PC-3 (cell line): ENCODE measurements around the gene KLHL25. TPM values are rescaled to one million over a fixed set of nuclear protein-coding genes. Genes with fewer than 3 reads are reported as not detected.

Experiments used
- ATAC-seq: fragments of 200-7000 bp; cut with Tn5 transposase; 2 replicates; pipeline ENCODE4 v1.9.1; 2020; ENCODE audit warnings: mild to moderate bottlenecking, moderate library complexity
- BruUV-seq: library from RNA; stranded (reverse); fragments of 400-500 nt; replicated peaks from 2 replicates; lab custom pipeline; 2021; lab: Mats Ljungman, UMichigan
- CTCF ChIA-PET: fragments of 300-600 bp; sonication (Branson Sonifier 250); formaldehyde crosslinking; loops from one replicate; lab custom pipeline; 2022; ENCODE audit warnings: antibody characterized with exemption; lab: Charles Lee
- POLR2A ChIA-PET: fragments of 300-600 bp; sonication (Branson Sonifier 250); formaldehyde crosslinking; loops from one replicate; lab custom pipeline; 2022; ENCODE audit warnings: antibody characterized with exemption; ENCODE audit not compliant: unreplicated experiment; lab: Charles Lee
- DNase-seq: peaks from one replicate; pipeline ENCODE4 v3.0.0-alpha.2; 2015
- H2AFZ ChIP-seq: fragments of 300-600 bp; sonication (generic); 2 replicates; pipeline ENCODE4 v1.6.0; 2016; ENCODE audit warnings: antibody characterized with exemption, low read length
- H3F3A ChIP-seq: fragments of 300-600 bp; sonication (generic); one replicate; pipeline ENCODE4 v1.6.0; 2017; ENCODE audit warnings: antibody characterized with exemption, low read length, control low read depth, mild to moderate bottlenecking; ENCODE audit not compliant: unreplicated experiment
- H3K27ac ChIP-seq: fragments of 300-600 bp; sonication (generic); 2 replicates; pipeline ENCODE4 v1.5.1; 2016; ENCODE audit warnings: mild to moderate bottlenecking, low read length
- H3K27me3 ChIP-seq: fragments of 300-600 bp; sonication (generic); 2 replicates; pipeline ENCODE4 v1.6.1; 2016; ENCODE audit warnings: low read length, mixed read lengths
- H3K36me3 ChIP-seq: fragments of 300-600 bp; sonication (generic); 2 replicates; pipeline ENCODE4 v1.6.1; 2016; ENCODE audit warnings: low read depth, mixed run types, low read length, mixed read lengths
- H3K4me1 ChIP-seq: fragments of 300-600 bp; sonication (generic); 2 replicates; pipeline ENCODE4 v1.5.1; 2016; ENCODE audit warnings: low read length; ENCODE audit not compliant: insufficient read depth
- H3K4me2 ChIP-seq: fragments of 300-600 bp; sonication (generic); 2 replicates; pipeline ENCODE4 v1.6.0; 2016; ENCODE audit warnings: low read length
- H3K4me3 ChIP-seq: fragments of 300-600 bp; sonication (generic); 2 replicates; pipeline ENCODE4 v1.5.1; 2016; ENCODE audit warnings: mild to moderate bottlenecking, low read length, mixed read lengths
- H3K79me2 ChIP-seq: fragments of 300-600 bp; sonication (generic); 2 replicates; pipeline ENCODE4 v1.6.1; 2017; ENCODE audit warnings: low read length, mixed read lengths
- H3K9ac ChIP-seq: fragments of 300-600 bp; sonication (generic); 2 replicates; pipeline ENCODE4 v1.6.0; 2016; ENCODE audit warnings: mild to moderate bottlenecking, low read length
- H3K9me2 ChIP-seq: fragments of 300-600 bp; sonication (generic); replicated peaks from 2 replicates; pipeline ENCODE4 v1.6.1; 2016; ENCODE audit warnings: mixed run types, low read length, mixed read lengths
- H3K9me3 ChIP-seq: fragments of 300-600 bp; sonication (generic); 2 replicates; pipeline ENCODE4 v1.6.1; 2016; ENCODE audit warnings: low read length, mixed read lengths
- H4K20me1 ChIP-seq: fragments of 300-600 bp; sonication (generic); 2 replicates; pipeline ENCODE4 v1.6.1; 2016; ENCODE audit warnings: low read length, mixed read lengths
- EZH2 ChIP-seq: fragments of 300-600 bp; sonication (generic); IDR thresholded peaks from one replicate; pipeline ENCODE4 v1.6.1; 2017; ENCODE audit warnings: antibody characterized with exemption, mild to moderate bottlenecking, low read length; ENCODE audit not compliant: unreplicated experiment
- EZH2phosphoT487 ChIP-seq: fragments of 300-600 bp; sonication (generic); IDR thresholded peaks from 2 replicates; pipeline ENCODE4 v1.6.1; 2018; ENCODE audit warnings: mild to moderate bottlenecking, antibody characterized with exemption, low read length, borderline replicate concordance
- intact Hi-C: fragments of 100-400 bp; cut with micrococcal nuclease; formaldehyde crosslinking; loops from 2 replicates; pipeline ENCODE4 v1.9.0; 2023
- total RNA-seq: library from RNA; depleted of rRNA; stranded (reverse); fragments of >200 nt; gene quantifications from 2 replicates; pipeline ENCODE4 v1.2.3, GENCODE V29; 2014
- TF ChIP-seq, protein P1 (sequence below): fragments of 300-600 bp; sonication (generic); conservative IDR thresholded peaks from 2 replicates; pipeline ENCODE4 v1.5.1; 2017; ENCODE audit warnings: antibody characterized with exemption, low read depth, mild to moderate bottlenecking, low read length

KLHL25 gene
- total RNA-seq, 1 experiment from 2014 or later: 7.2 TPM

DNA sequence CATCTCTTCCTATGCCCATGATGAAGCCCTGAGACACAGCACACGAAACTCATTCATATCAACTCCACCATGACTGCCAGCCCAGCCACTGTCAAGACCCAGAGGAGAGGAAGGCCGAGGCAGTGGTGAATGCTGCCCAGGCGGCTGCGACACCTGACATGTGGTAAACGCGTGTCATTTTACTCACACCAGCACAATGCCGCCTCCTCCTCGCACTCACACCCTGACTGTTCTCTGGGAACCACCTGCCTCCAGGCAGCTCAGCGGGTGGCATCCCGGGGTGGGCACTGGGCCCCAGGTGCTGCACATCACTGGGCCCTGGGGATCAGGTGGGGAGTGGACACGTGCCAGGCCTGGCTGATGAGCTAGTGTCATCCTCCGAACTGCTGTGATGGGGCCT is 21.5 kb downstream of the KLHL25 start:
- ATAC-seq (no peak), DNase-seq (no peak)
- H3K9ac ChIP-seq: no peak overlapping the region
- no peaks in the 10 kb centered on the region for H3K27me3 ChIP-seq
- POLR2A ChIA-PET: no interaction called here
- no peak overlapping the region for H3K4me2 ChIP-seq
- H2AFZ ChIP-seq: no peak overlapping the region
- intact Hi-C loops: no loop called here
- H3F3A ChIP-seq: no peaks in the 10 kb centered on the region
- H3K27ac ChIP-seq: no peak overlapping the region
- H3K9me3 ChIP-seq: no peaks in the 10 kb centered on the region
- H3K4me1 ChIP-seq: no peaks in the 10 kb centered on the region
- CTCF ChIA-PET: no interaction called here
- TF ChIP-seq EZH2: no peak
- TF ChIP-seq, protein P1, sequence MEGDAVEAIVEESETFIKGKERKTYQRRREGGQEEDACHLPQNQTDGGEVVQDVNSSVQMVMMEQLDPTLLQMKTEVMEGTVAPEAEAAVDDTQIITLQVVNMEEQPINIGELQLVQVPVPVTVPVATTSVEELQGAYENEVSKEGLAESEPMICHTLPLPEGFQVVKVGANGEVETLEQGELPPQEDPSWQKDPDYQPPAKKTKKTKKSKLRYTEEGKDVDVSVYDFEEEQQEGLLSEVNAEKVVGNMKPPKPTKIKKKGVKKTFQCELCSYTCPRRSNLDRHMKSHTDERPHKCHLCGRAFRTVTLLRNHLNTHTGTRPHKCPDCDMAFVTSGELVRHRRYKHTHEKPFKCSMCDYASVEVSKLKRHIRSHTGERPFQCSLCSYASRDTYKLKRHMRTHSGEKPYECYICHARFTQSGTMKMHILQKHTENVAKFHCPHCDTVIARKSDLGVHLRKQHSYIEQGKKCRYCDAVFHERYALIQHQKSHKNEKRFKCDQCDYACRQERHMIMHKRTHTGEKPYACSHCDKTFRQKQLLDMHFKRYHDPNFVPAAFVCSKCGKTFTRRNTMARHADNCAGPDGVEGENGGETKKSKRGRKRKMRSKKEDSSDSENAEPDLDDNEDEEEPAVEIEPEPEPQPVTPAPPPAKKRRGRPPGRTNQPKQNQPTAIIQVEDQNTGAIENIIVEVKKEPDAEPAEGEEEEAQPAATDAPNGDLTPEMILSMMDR: no peak
- no peak for TF ChIP-seq EZH2phosphoT487
- H4K20me1 ChIP-seq: no peaks in the 10 kb centered on the region
- no TSS peak for BruUV-seq
- H3K4me3 ChIP-seq: no peak overlapping the region
- H3K79me2 ChIP-seq: peaks cover 50% of the 10 kb centered on the region
- no peaks in the 10 kb centered on the region for H3K36me3 ChIP-seq
- no peaks in the 10 kb centered on the region for H3K9me2 ChIP-seq

DNA sequence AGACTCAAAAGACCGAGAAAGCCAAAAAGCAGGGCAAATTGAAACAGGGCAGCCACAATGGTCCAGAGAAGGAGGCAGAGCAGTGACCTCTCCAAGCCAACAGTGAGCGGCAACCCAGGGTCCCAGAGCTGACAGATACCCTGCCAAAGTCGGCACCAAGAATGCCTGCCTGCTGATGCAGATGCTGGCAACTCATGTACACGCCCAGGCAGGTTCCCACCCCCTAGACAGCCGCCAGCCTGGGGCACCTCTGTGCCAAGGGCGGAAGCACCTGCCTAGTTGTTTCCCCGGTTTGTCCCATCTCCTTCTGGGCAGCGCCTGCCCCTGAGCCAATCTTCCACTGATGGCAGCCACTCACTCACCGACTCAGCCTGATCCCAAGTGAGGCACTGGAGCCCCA is 22.1 kb downstream of the KLHL25 start:
- Histone ChIP-seq H3K9me2 (no peaks in the 10 kb centered on the region), H3K9ac (no peak overlapping the region), H3K79me2 (peaks cover 45% of the 10 kb centered on the region), H3K27me3 (no peaks in the 10 kb centered on the region), H3K4me2 (no peak overlapping the region), H3F3A (no peaks in the 10 kb centered on the region), H3K4me3 (no peak overlapping the region), H3K9me3 (no peaks in the 10 kb centered on the region), H4K20me1 (no peaks in the 10 kb centered on the region), H2AFZ (no peak overlapping the region), H3K36me3 (no peaks in the 10 kb centered on the region), H3K27ac (no peak overlapping the region), H3K4me1 (no peaks in the 10 kb centered on the region)
- ChIA-PET POLR2A (no interaction called here), CTCF (no interaction called here)
- TF ChIP-seq EZH2 (no peak), EZH2phosphoT487 (no peak)
- TF ChIP-seq, protein P1: no peak
- ATAC-seq: no peak
- intact Hi-C loops: no loop called here
- no TSS peak for BruUV-seq
- DNase-seq: no peak

DNA sequence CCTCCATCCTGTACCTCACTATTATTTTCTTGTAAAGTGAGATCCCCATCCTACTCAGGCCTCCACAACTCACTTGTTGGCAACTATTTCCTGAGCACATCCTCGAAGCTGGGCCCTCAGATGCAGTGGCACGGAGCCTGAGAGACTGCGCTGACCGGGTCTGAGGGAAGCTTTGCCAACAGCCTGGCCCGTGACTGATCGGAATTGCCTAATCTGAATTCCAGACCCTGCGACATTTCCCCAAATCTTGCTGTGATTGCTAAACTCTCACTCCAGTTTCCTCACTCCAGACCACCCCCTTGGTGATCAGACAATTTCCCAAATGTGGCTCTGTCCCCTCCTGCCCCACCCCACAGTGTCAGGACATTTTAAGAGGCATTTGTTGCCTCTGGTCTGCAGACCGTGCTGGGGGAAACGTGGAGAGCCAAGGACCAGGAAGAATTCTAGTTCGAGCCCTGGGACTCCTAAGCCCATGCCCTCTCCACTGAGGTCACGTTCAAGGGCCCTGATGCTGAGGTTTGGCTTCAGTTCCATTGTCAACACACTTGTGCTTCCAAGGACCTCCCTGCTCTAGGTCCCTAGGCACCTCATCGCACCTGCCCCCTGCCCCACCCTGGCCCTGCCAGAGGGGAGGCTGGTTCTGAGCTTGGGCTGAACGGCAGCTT is 22.8 kb downstream of the KLHL25 start:
- peaks cover 38% of the 10 kb centered on the region for H3K79me2 ChIP-seq
- CTCF ChIA-PET: no interaction called here
- H3K4me2 ChIP-seq: no peak overlapping the region

More for the DNA sequence above, 22.8 kb downstream of the KLHL25 start:
- Histone ChIP-seq H3K36me3 (no peaks in the 10 kb centered on the region), H3K4me3 (no peak overlapping the region), H3K27ac (no peak overlapping the region), H3K9me2 (no peaks in the 10 kb centered on the region), H3K4me1 (no peaks in the 10 kb centered on the region), H3F3A (no peaks in the 10 kb centered on the region), H3K9ac (no peak overlapping the region), H3K27me3 (no peaks in the 10 kb centered on the region), H3K9me3 (no peaks in the 10 kb centered on the region), H4K20me1 (no peaks in the 10 kb centered on the region), H2AFZ (no peak overlapping the region)
- POLR2A ChIA-PET: no interaction called here
- BruUV-seq: no TSS peak
- TF ChIP-seq, protein P1: no peak
- TF ChIP-seq EZH2: no peak
- TF ChIP-seq EZH2phosphoT487: no peak
- intact Hi-C loops: no loop called here
- ATAC-seq (no peak), DNase-seq (no peak)
